Nephron progenitor cell (in vitro differentiated cells): ENCODE measurements around the gene TBL1XR1.
"Not testable (repeated sequence)": the region's sequence is repeated elsewhere in the genome, so short reads cannot be mapped to it uniquely, and the experiment has no call there.

ENCODE experiments used
- DNase-seq: peaks from one replicate; pipeline ENCODE4 v3.0.0; 2021
- H3K27ac Mint-ChIP-seq: 2 replicates; pipeline ENCODE4 v1.8.0; 2021; ENCODE audit warnings: mild to moderate bottlenecking, moderate library complexity, mixed read lengths
- H3K27me3 Mint-ChIP-seq: 2 replicates; pipeline ENCODE4 v1.8.0; 2021; ENCODE audit warnings: mild to moderate bottlenecking, low read depth, mixed read lengths; ENCODE audit not compliant: poor library complexity
- H3K36me3 Mint-ChIP-seq: 2 replicates; pipeline ENCODE4 v1.8.0; 2021; ENCODE audit warnings: low read depth, mixed read lengths
- H3K4me1 Mint-ChIP-seq: 2 replicates; pipeline ENCODE4 v1.8.0; 2021; ENCODE audit warnings: mixed read lengths
- H3K4me3 Mint-ChIP-seq: 2 replicates; pipeline ENCODE4 v1.8.0; 2021; ENCODE audit warnings: mild to moderate bottlenecking, moderate library complexity, mixed read lengths
- H3K9me3 Mint-ChIP-seq: 2 replicates; pipeline ENCODE4 v1.8.0; 2021; ENCODE audit warnings: mild to moderate bottlenecking, moderate library complexity, mixed read lengths
- CTCF ChIP-seq: fragments of 200-600 bp; sonication (generic); IDR thresholded peaks from 2 replicates; pipeline ENCODE4 v1.5.0; 2021; ENCODE audit warnings: antibody characterized with exemption

Gene TBL1XR1

GRCh38 chr3:177005718-177006405, 191.4 kb downstream of the TBL1XR1 start:
- Mint-ChIP-seq H3K27me3 (no peaks in the 10 kb centered on the region), H3K9me3 (peaks cover 44% of the 10 kb centered on the region), H3K36me3 (peaks cover 39% of the 10 kb centered on the region), H3K4me1 (no peaks in the 10 kb centered on the region), H3K4me3 (no peak overlapping the region), H3K27ac (no peak overlapping the region)
- DNase-seq = no peak
- no peak for TF ChIP-seq CTCF

DNA sequence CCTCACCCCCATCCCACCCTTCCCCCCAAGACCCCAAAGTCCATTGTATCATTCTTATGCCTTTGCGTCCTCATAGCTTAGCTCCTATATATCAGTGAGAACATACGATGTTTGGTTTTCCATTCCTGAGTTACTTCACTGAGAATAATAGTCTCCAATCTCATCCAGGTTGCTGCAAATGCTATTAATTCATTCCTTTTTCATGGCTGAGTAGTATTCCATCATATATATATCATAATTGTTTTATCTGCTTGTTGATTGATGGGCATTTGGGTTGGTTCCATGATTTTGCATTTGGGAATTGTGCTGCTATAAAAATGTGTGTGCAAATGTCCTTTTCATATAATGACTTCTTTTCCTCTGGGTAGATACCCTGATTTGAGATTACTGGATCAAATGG, 197.1 kb downstream of the TBL1XR1 start:
- peaks cover 15% of the 10 kb centered on the region for H3K36me3 Mint-ChIP-seq
- H3K4me1 Mint-ChIP-seq = peaks cover 13% of the 10 kb centered on the region
- not testable (repeated sequence) for H3K27ac Mint-ChIP-seq, H3K27me3 Mint-ChIP-seq, DNase-seq, H3K4me3 Mint-ChIP-seq
- peaks cover 20% of the 10 kb centered on the region for H3K9me3 Mint-ChIP-seq

- no peak overlapping the region for H3K27ac Mint-ChIP-seq
- H3K4me3 Mint-ChIP-seq = no peak overlapping the region
- peaks cover 18% of the 10 kb centered on the region for H3K4me1 Mint-ChIP-seq
- peaks cover 19% of the 10 kb centered on the region for H3K36me3 Mint-ChIP-seq
- TF ChIP-seq CTCF = no peak
- H3K9me3 Mint-ChIP-seq = peaks cover 26% of the 10 kb centered on the region
- no peaks in the 10 kb centered on the region for H3K27me3 Mint-ChIP-seq
- no peak for DNase-seq
Observed at GRCh38 chr3:176995946-176996345, 201.3 kb downstream of the TBL1XR1 start.

GRCh38 chr3:176994891-176995781, 202.1 kb downstream of the TBL1XR1 start:
- Mint-ChIP-seq H3K27me3 (no peaks in the 10 kb centered on the region), H3K36me3 (peaks cover 11% of the 10 kb centered on the region), H3K4me3 (no peak overlapping the region), H3K9me3 (peaks cover 18% of the 10 kb centered on the region), H3K27ac (no peak overlapping the region), H3K4me1 (peaks cover 18% of the 10 kb centered on the region)
- no peak for TF ChIP-seq CTCF
- no peak for DNase-seq

DNA sequence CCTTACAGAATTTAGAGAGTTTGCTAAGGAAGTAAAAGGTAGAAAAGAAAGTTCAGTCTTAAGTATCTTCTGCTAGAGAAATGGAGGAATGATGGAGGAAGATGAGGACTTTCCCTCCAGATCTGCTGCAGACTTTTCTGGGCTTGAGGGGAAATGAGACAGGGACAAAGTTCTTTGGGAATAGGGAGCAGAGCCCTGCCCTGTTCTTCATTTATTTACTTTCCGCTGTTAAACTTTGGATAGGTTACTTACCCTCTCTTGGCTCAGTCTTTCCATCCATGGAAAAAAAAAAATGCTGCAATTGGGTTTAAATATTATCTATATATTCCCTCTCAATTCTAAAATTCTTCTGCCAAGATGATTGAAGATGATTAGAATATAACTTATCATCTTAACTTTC, 202.9 kb downstream of the TBL1XR1 start:
- Mint-ChIP-seq H3K9me3 (peaks cover 18% of the 10 kb centered on the region), H3K4me1 (peaks cover 18% of the 10 kb centered on the region), H3K27me3 (no peaks in the 10 kb centered on the region), H3K27ac (no peak overlapping the region), H3K4me3 (no peak overlapping the region), H3K36me3 (peaks cover 9% of the 10 kb centered on the region)
- TF ChIP-seq CTCF = no peak
- no peak for DNase-seq

- Mint-ChIP-seq H3K36me3 (peaks cover 9% of the 10 kb centered on the region), H3K4me1 (peaks cover 19% of the 10 kb centered on the region), H3K4me3 (no peak overlapping the region), H3K27me3 (no peaks in the 10 kb centered on the region), H3K9me3 (peaks cover 18% of the 10 kb centered on the region), H3K27ac (no peak overlapping the region)
- DNase-seq = no peak
- no peak for TF ChIP-seq CTCF
Observed at GRCh38 chr3:176992978-176993377, 204.3 kb downstream of the TBL1XR1 start.
